Sigmoid colon (tissue), 4 donors: ENCODE measurements around the gene SLC5A11.

Experiments
- POLR2A ChIP-seq, 2 donors: fragments of 450-650 bp; IDR thresholded peaks; one replicate each; pipeline ENCODE4 v1.6.1; 2016; ENCODE audit warnings: antibody characterized with exemption in 2 of 2, mild to moderate bottlenecking in 2 of 2, moderate library complexity in 2 of 2
- POLR2AphosphoS5 ChIP-seq, 4 donors: sonication (generic); formaldehyde crosslinking; IDR thresholded peaks; one replicate each; pipeline ENCODE4 v1.6.1; 2017; ENCODE audit warnings: antibody characterized with exemption in 4 of 4
- TF ChIP-seq, protein P1 (sequence below), 4 experiments: fragments of 450-650 bp in 3 of 4; fragments of 200-600 bp in 1 of 4; IDR thresholded peaks; one replicate each; pipeline ENCODE4 v1.5.1; 2016 to 2019; ENCODE audit warnings: antibody characterized with exemption in 4 of 4, mild to moderate bottlenecking in 3 of 4, moderate library complexity in 2 of 4

DNA sequence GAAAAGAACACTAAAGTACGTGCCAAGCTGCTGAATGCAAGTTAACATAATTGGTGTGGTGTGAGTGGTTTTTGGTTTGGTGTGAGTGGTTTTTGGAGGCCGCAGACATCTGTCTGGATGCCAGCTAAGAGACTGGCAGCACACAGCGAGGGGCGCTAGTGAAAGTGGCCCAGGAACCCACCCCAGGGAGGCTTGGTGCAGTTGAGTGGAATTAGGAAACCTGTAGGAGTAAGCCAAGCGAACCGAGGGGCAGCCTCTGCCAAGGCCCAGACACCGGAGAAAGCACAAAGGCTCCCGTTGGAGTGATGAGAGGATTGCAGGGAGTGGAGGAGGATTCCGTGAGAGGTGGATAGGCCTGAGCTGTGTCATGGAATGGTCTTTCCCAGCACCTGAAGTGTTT is 24.6 kb upstream of the SLC5A11 start:
- TF ChIP-seq, protein P1, sequence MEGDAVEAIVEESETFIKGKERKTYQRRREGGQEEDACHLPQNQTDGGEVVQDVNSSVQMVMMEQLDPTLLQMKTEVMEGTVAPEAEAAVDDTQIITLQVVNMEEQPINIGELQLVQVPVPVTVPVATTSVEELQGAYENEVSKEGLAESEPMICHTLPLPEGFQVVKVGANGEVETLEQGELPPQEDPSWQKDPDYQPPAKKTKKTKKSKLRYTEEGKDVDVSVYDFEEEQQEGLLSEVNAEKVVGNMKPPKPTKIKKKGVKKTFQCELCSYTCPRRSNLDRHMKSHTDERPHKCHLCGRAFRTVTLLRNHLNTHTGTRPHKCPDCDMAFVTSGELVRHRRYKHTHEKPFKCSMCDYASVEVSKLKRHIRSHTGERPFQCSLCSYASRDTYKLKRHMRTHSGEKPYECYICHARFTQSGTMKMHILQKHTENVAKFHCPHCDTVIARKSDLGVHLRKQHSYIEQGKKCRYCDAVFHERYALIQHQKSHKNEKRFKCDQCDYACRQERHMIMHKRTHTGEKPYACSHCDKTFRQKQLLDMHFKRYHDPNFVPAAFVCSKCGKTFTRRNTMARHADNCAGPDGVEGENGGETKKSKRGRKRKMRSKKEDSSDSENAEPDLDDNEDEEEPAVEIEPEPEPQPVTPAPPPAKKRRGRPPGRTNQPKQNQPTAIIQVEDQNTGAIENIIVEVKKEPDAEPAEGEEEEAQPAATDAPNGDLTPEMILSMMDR (IDR thresholded peaks at IDR 0.05), result no peak
- TF ChIP-seq POLR2A (IDR thresholded peaks at IDR 0.05) (no peak), POLR2AphosphoS5 (IDR thresholded peaks at IDR 0.05) (no peak)
